GM19372 (cell line): ENCODE data around the gene RSPO3.

Experiments used
- ATAC-seq: cut with Tn5 transposase; IDR thresholded peaks from one replicate; pipeline ENCODE4 v1.9.1; 2021; ENCODE audit warnings: mild to moderate bottlenecking, low read depth, moderate library complexity; ENCODE audit not compliant: unreplicated experiment

RSPO3 gene

GRCh38 chr6:127148511-127148910 is 30.0 kb downstream of the RSPO3 start:
- ATAC-seq, result no peak

- no peak for ATAC-seq
Observed at GRCh38 chr6:127154509-127154908, 36.0 kb downstream of the RSPO3 start.

- ATAC-seq, result no peak
Observed at GRCh38 chr6:127160484-127160883, 42.0 kb downstream of the RSPO3 start.

GRCh38 chr6:127162836-127163235 is 44.4 kb downstream of the RSPO3 start:
- no peak for ATAC-seq

GRCh38 chr6:127164036-127164435 is 45.6 kb downstream of the RSPO3 start:
- ATAC-seq, result no peak

- ATAC-seq, result no peak
Observed at GRCh38 chr6:127164565-127164964, 46.1 kb downstream of the RSPO3 start.

- ATAC-seq, result no peak
Observed at GRCh38 chr6:127173156-127173940, 54.9 kb downstream of the RSPO3 start.

- no peak for ATAC-seq
Observed at GRCh38 chr6:127176146-127176545, 57.7 kb downstream of the RSPO3 start.

GRCh38 chr6:127177030-127177922 is 58.8 kb downstream of the RSPO3 start:
- ATAC-seq, result no peak

- ATAC-seq, result no peak
Observed at GRCh38 chr6:127177923-127178231, 59.4 kb downstream of the RSPO3 start.

- ATAC-seq, result no peak
Observed at GRCh38 chr6:127178746-127179145, 60.3 kb downstream of the RSPO3 start.

- no peak for ATAC-seq
Observed at GRCh38 chr6:127180426-127180825, 62.0 kb downstream of the RSPO3 start.

- ATAC-seq, result no peak
Observed at GRCh38 chr6:127182501-127182900, 64.0 kb downstream of the RSPO3 start.

GRCh38 chr6:127185437-127185995 is 67.0 kb downstream of the RSPO3 start:
- no peak for ATAC-seq

- ATAC-seq, result no peak
Observed at GRCh38 chr6:127186889-127187288, 68.4 kb downstream of the RSPO3 start.

- ATAC-seq, result no peak
Observed at GRCh38 chr6:127188744-127189143, 70.3 kb downstream of the RSPO3 start.

- ATAC-seq, result no peak
Observed at GRCh38 chr6:127190552-127190951, 72.1 kb downstream of the RSPO3 start.

- ATAC-seq, result no peak
Observed at GRCh38 chr6:127191716-127192115, 73.2 kb downstream of the RSPO3 start.

- no peak for ATAC-seq
Observed at GRCh38 chr6:127192911-127193541, 74.6 kb downstream of the RSPO3 start.

- no peak for ATAC-seq
Observed at GRCh38 chr6:127195833-127196232, 77.4 kb downstream of the RSPO3 start.

GRCh38 chr6:127198549-127198948 is 80.1 kb downstream of the RSPO3 start:
- ATAC-seq, result no peak
